ENCODE data around the gene NFASC. TPM values are rescaled to one million over a fixed set of nuclear protein-coding genes. Genes with fewer than 3 reads are reported as not detected.

Gene NFASC
- total and polyA plus RNA-seq, 9 of the 15 experiments (the other 6 are each of a cell fraction or from before 2014, with no cell fraction given): 0.03 to 0.16 (median 0.06) TPM; not detected in 6

- Histone ChIP-seq H3K27me3 (ENCODE audit: control insufficient read depth in 2 of 2, insufficient read depth in 2 of 2, low read length in 2 of 2) (peaks cover 21 to 49% of the 10 kb centered on the region in 2 experiments; a peak in 4 of 5 replicates), H3K9me3 (replicated peaks; ENCODE audit: control insufficient read depth, insufficient read depth, low read depth, low read length) (no peaks in the 10 kb centered on the region), H3K4me1 (replicated peaks in 1 of 2; ENCODE audit: control insufficient read depth in 2 of 2, insufficient read depth in 2 of 2, low read length in 2 of 2) (peaks cover 0 to 7% of the 10 kb centered on the region in 2 experiments; a peak in 1 of 5 replicates), H3K79me2 (ENCODE audit: control insufficient read depth, insufficient read depth, low read length) (no peaks in the 10 kb centered on the region), H4K20me1 (replicated peaks; ENCODE audit: control insufficient read depth, insufficient read depth, low read length) (no peaks in the 10 kb centered on the region), H3K4me3 (no peak overlapping the region), H3K9me1 (ENCODE audit: control insufficient read depth, insufficient read depth, low read length) (no peaks in the 10 kb centered on the region), H3K36me3 (ENCODE audit: control insufficient read depth, insufficient read depth, low read length) (no peaks in the 10 kb centered on the region), H2AFZ (ENCODE audit: low read depth, low read length) (no peak overlapping the region), H3K4me2 (ENCODE audit: insufficient read depth, low read length) (no peak overlapping the region), H3K9ac (ENCODE audit: insufficient read depth in 1 of 2, low read depth in 2 of 2, low read length in 2 of 2) (no peak overlapping the region), H3K27ac (ENCODE audit: extremely low read depth, low read depth, low read length) (no peak overlapping the region)
- no peak for TF ChIP-seq EGR1 (conservative IDR thresholded peaks at IDR 0.05)
- TF ChIP-seq ATF3 (IDR thresholded peaks at IDR 0.05): peak; percentile 45; the same call in 1 of the 2 replicates
- no peak for TF ChIP-seq ATF3 (CRISPR knock-in tag; conservative IDR thresholded peaks at IDR 0.05)
- TF ChIP-seq CEBPG (CRISPR knock-in tag; IDR thresholded peaks at IDR 0.05): no peak; the same call in 1 of the 2 replicates
- TF ChIP-seq CEBPG (tag; conservative IDR thresholded peaks at IDR 0.05 in 1 of 2, IDR thresholded peaks at IDR 0.05 in 1 of 2): 0 out of 4 replicates have a peak, but pooled peaks of 1 of the 2 experiments have one; percentile 57
- 0 out of 2 replicates have a peak, but pooled peaks have one; percentile 11 for TF ChIP-seq CEBPB (tag; IDR thresholded peaks at IDR 0.05)
- no peak for TF ChIP-seq XRCC5 (IDR thresholded peaks at IDR 0.05; ENCODE audit: low read depth, low read length)
- no peak for TF ChIP-seq HDAC2 (IDR thresholded peaks at IDR 0.05)
- no peak for TF ChIP-seq MXI1 (IDR thresholded peaks at IDR 0.05; ENCODE audit: low read depth, low read length)
- TF ChIP-seq PREB (CRISPR knock-in tag; IDR thresholded peaks at IDR 0.05): no peak
- no peak for TF ChIP-seq ZNF445 (CRISPR knock-in tag; IDR thresholded peaks at IDR 0.05; ENCODE audit: low read depth)
- DNase-seq (ENCODE audit: extremely low read depth in 1 of 4, low spot score in 3 of 4) (no peak), ATAC-seq (no peak), FAIRE-seq (no peak)
- POLR2A ChIA-PET: interaction anchor here (0.6 to 1.8 kb wide), 4 partner anchors 13 to 367 kb away, joined by 3 to 6 read pairs (median 4); no protein-coding TSS in a partner anchor
- in situ Hi-C loops (cut with MboI): no loop called here
- BruUV-seq (replicated peaks): no TSS peak
- CTCF ChIA-PET (ENCODE audit: low intra/inter-chr PET ratio): no interaction called here
- 6% methylated on average over 4 of the region's 4 CpGs for WGBS (ENCODE audit: insufficient coverage, low coverage, missing lambda C conversion rate)
- intact Hi-C loops (cut with micrococcal nuclease): no loop called here
These were observed 53.0 kb downstream of the NFASC start for GRCh38 chr1:204923626-204924012.

All from K562 (cell line).